ENCODE data around the gene PLXNA1. TPM values are rescaled to one million over a fixed set of nuclear protein-coding genes. Genes with fewer than 3 reads are reported as not detected.

PLXNA1 gene
- polyA plus RNA-seq, 1 of the 3 experiments (the other 2 are of a cell fraction), result 48.1 TPM

- no peak for TF ChIP-seq EP300 (IDR thresholded peaks at IDR 0.05; ENCODE audit: borderline replicate concordance in 1 of 2, low read depth in 1 of 2, low read length in 1 of 2)
- no peak for TF ChIP-seq YY1 (IDR thresholded peaks at IDR 0.05; ENCODE audit: low read depth)
- no peak for TF ChIP-seq JUND (IDR thresholded peaks at IDR 0.05)
- TF ChIP-seq GABPA (IDR thresholded peaks at IDR 0.05; ENCODE audit: low read depth), result no peak
- no peak for TF ChIP-seq FOSL2 (IDR thresholded peaks at IDR 0.05; ENCODE audit: borderline replicate concordance, low read depth)
Observed at GRCh38 chr3:127001486-127002194, 18.7 kb downstream of the PLXNA1 start (continued).

GRCh38 chr3:127002195-127003174, 19.6 kb downstream of the PLXNA1 start:
- Histone ChIP-seq H3K36me3 (replicated peaks in 1 of 2; ENCODE audit: control insufficient read depth in 1 of 2, insufficient read depth in 2 of 2, low read length in 1 of 2) (peaks cover 2% of the 10 kb centered on the region in 2 experiments), H3K9me3 (no peaks in the 10 kb centered on the region), H4K20me1 (ENCODE audit: insufficient read depth) (peaks cover 16% of the 10 kb centered on the region), H3K4me2 (peak overlapping the region; percentile 81), H2AFZ (ENCODE audit: low read depth) (peak overlapping the region; percentile 12; the same call in 1 of the 2 replicates), H3K4me1 (ENCODE audit: control insufficient read depth in 1 of 2, insufficient read depth in 2 of 2, low read depth in 1 of 2, low read length in 1 of 2) (peaks cover 23 to 78% of the 10 kb centered on the region in 2 experiments; a peak in 3 of 4 replicates), H3K27me3 (ENCODE audit: insufficient read depth) (no peaks in the 10 kb centered on the region), H3F3A (replicated peaks; ENCODE audit: insufficient read depth) (peaks cover 8% of the 10 kb centered on the region), H3K4me3 (ENCODE audit: low read depth in 2 of 2, low read length in 1 of 2) (peak overlapping the region in 1 of 2 experiments; percentile 28; a peak in 1 of 4 replicates), H3K9me2 (no peaks in the 10 kb centered on the region), H3K79me2 (ENCODE audit: insufficient read depth) (peaks cover 64% of the 10 kb centered on the region), H3K27ac (ENCODE audit: low read depth in 2 of 2, low read length in 1 of 2) (peak overlapping the region; percentile 87 to 97), H3K9ac (peak overlapping the region; percentile 80)
- POLR2A ChIA-PET, result no interaction called here
- CTCF ChIA-PET, result interaction anchor here (0.6 to 2.5 kb wide), 22 partner anchors 9 to 546 kb away, joined by 3 to 12 read pairs (median 4); partner anchors contain the start of gene PLXNA1
- 22% methylated on average over 21 of the region's 26 CpGs for WGBS (ENCODE audit: low lambda C conversion rate)
- peak; percentile 97 for DNase-seq
- TF ChIP-seq EP300 (IDR thresholded peaks at IDR 0.05; ENCODE audit: borderline replicate concordance in 1 of 2, low read depth in 1 of 2, low read length in 1 of 2) (peak in 1 of 2 experiments; percentile 80; a peak in 2 of 4 replicates), POLR2AphosphoS5 (IDR thresholded peaks at IDR 0.05; ENCODE audit: low read depth, low read length) (peak; percentile 79), RFX5 (IDR thresholded peaks at IDR 0.05; ENCODE audit: low read length) (no peak), USF2 (IDR thresholded peaks at IDR 0.05; ENCODE audit: borderline replicate concordance, low read depth, low read length) (no peak), NRF1 (IDR thresholded peaks at IDR 0.05; ENCODE audit: low read depth, low read length) (no peak), ELF1 (IDR thresholded peaks at IDR 0.05) (peak; percentile 96), SIN3A (IDR thresholded peaks at IDR 0.05; ENCODE audit: borderline replicate concordance, low read depth, low read length) (peak; percentile 64; the same call in 1 of the 2 replicates), GATA2 (CRISPR knock-in tag; IDR thresholded peaks at IDR 0.05) (no peak), JUND (IDR thresholded peaks at IDR 0.05) (no peak; the same call in 1 of the 2 replicates), CHD2 (IDR thresholded peaks at IDR 0.05; ENCODE audit: low read length, partially characterized antibody) (peak; percentile 82), FOXJ3 (CRISPR knock-in tag; IDR thresholded peaks at IDR 0.05) (peak; percentile 59; the same call in 1 of the 2 replicates), TCF12 (IDR thresholded peaks at IDR 0.05) (peak; percentile 93), EZH2phosphoT487 (IDR thresholded peaks at IDR 0.05; ENCODE audit: borderline replicate concordance, low read depth) (no peak), CTCF (IDR thresholded peaks at IDR 0.05) (peak; percentile 78), GABPA (IDR thresholded peaks at IDR 0.05; ENCODE audit: low read depth) (peak; percentile 52; the same call in 1 of the 2 replicates), TEAD4 (IDR thresholded peaks at IDR 0.05; ENCODE audit: borderline replicate concordance, insufficient read depth) (peak; percentile 97), TAF1 (IDR thresholded peaks at IDR 0.05; ENCODE audit: borderline replicate concordance, low read depth, low read length) (peak; percentile 70), RXRA (IDR thresholded peaks at IDR 0.05; ENCODE audit: borderline replicate concordance, low read depth) (no peak), PBX3 (IDR thresholded peaks at IDR 0.05) (peak; percentile 67; the same call in 1 of the 2 replicates), NFIC (IDR thresholded peaks at IDR 0.05; ENCODE audit: borderline replicate concordance) (peak; percentile 75), SMC3 (IDR thresholded peaks at IDR 0.05; ENCODE audit: low read depth, low read length) (peak; percentile 58), RAD21 (IDR thresholded peaks at IDR 0.05; ENCODE audit: low read length) (peak; percentile 47), FOSL2 (IDR thresholded peaks at IDR 0.05; ENCODE audit: borderline replicate concordance, low read depth) (no peak; the same call in 1 of the 2 replicates), MEF2A (IDR thresholded peaks at IDR 0.05; ENCODE audit: borderline replicate concordance, low read depth) (no peak), MAX (IDR thresholded peaks at IDR 0.05; ENCODE audit: low read depth) (peak; percentile 80)

Measured in SK-N-SH (cell line).